HepG2 (cell line): ENCODE data around the gene KIFC1. TPM values are rescaled to one million over a fixed set of nuclear protein-coding genes. Genes with fewer than 3 reads are reported as not detected.

ENCODE experiments used
- ATF7-NPFF ChIP-seq: sonication (generic); formaldehyde crosslinking; IDR thresholded peaks from 2 replicates; pipeline ENCODE4 v1.8.1; 2023; ENCODE audit warnings: mild to moderate bottlenecking, low read depth, missing genetic modification reagents, moderate library complexity
- BORCS8-MEF2B ChIP-seq: sonication (generic); formaldehyde crosslinking; IDR thresholded peaks from 2 replicates; pipeline ENCODE4 v1.8.0; 2022; ENCODE audit warnings: mild to moderate bottlenecking, missing genetic modification reagents
- FOXK1 ChIP-seq: sonication (generic); formaldehyde crosslinking; IDR thresholded peaks from 2 replicates; pipeline ENCODE4 v1.4.0; 2020; ENCODE audit warnings: low read depth, missing genetic modification reagents, borderline replicate concordance
- GABPB1 ChIP-seq: IDR thresholded peaks from 2 replicates; pipeline ENCODE4 v1.6.1; 2016; ENCODE audit warnings: mild to moderate bottlenecking, missing genetic modification reagents, moderate library complexity, missing compliant biosample characterization
- MYNN ChIP-seq: sonication (generic); formaldehyde crosslinking; IDR thresholded peaks from 2 replicates; pipeline ENCODE4 v1.4.0; 2020; ENCODE audit warnings: mild to moderate bottlenecking, low read depth, missing genetic modification reagents
- NRL ChIP-seq: sonication (generic); formaldehyde crosslinking; IDR thresholded peaks from 2 replicates; pipeline ENCODE4 v1.5.0; 2020; ENCODE audit warnings: missing genetic modification reagents, mild to moderate bottlenecking, moderate library complexity, borderline replicate concordance
- ZFP82 ChIP-seq: sonication (generic); formaldehyde crosslinking; IDR thresholded peaks from 2 replicates; pipeline ENCODE4 v1.5.1; 2020; ENCODE audit warnings: mild to moderate bottlenecking, missing genetic modification reagents, borderline replicate concordance
- ZNF251 ChIP-seq: sonication (generic); formaldehyde crosslinking; IDR thresholded peaks from 2 replicates; pipeline ENCODE4 v1.9.0; 2021; ENCODE audit warnings: mild to moderate bottlenecking, missing genetic modification reagents
- ZNF724P ChIP-seq: sonication (generic); formaldehyde crosslinking; IDR thresholded peaks from 2 replicates; pipeline ENCODE4 v1.8.0; 2022; ENCODE audit warnings: missing genetic modification reagents, borderline replicate concordance
- ZSCAN30 ChIP-seq: sonication (generic); formaldehyde crosslinking; IDR thresholded peaks from 2 replicates; pipeline ENCODE4 v1.5.0; 2020; ENCODE audit warnings: mild to moderate bottlenecking, missing genetic modification reagents
- polyA plus RNA-seq, 8 experiments: library from polyadenylated mRNA; depleted of rRNA in 3 of 8; stranded (reverse) in 7 of 8; unstranded in 1 of 8; fragments of >200 nt; fragmentation: Illumina TruSeq in 4 of 8; extraction: Trizol in 4 of 8; gene quantifications; 2 replicates each; pipeline versions ENCODE4 v1.2.1 to v1.2.3, GENCODE V29; 2011 to 2016; ENCODE audit warnings: low read depth in 4 of 8, missing spikeins in 1 of 8, mixed read lengths in 1 of 8; ENCODE audit not compliant: insufficient read depth in 1 of 8
- total RNA-seq, 5 experiments: library from RNA; depleted of rRNA; stranded (reverse); fragments of >200 nt; fragmentation: Illumina TruSeq; extraction: Trizol; gene quantifications; 2 replicates each; pipeline ENCODE4 v1.2.3, GENCODE V29; 2016; ENCODE audit warnings: low read depth in 1 of 5
- TF ChIP-seq, protein P1 (sequence below): sonication (generic); formaldehyde crosslinking; IDR thresholded peaks from 2 replicates; pipeline ENCODE4 v1.5.1; 2020; ENCODE audit warnings: missing genetic modification reagents, mild to moderate bottlenecking, borderline replicate concordance
- TF ChIP-seq, protein P2 (sequence below): IDR thresholded peaks from 2 replicates; pipeline ENCODE4 v1.6.1; 2016; ENCODE audit warnings: missing biosample characterization, missing genetic modification reagents, low read depth
- TF ChIP-seq, protein P3 (sequence below), 2 experiments: sonication (generic) in 1 of 2; formaldehyde crosslinking in 1 of 2; IDR thresholded peaks; 2 replicates each; pipeline versions ENCODE4 v1.4.0 to v1.6.1; 2016 to 2020; ENCODE audit warnings: borderline replicate concordance in 1 of 2, low read depth in 1 of 2, mild to moderate bottlenecking in 1 of 2, missing genetic modification reagents in 1 of 2
- TF ChIP-seq, protein P4 (sequence below): sonication (generic); formaldehyde crosslinking; IDR thresholded peaks from 2 replicates; pipeline ENCODE4 v1.4.0; 2020; ENCODE audit warnings: mild to moderate bottlenecking, missing genetic modification reagents
- TF ChIP-seq, protein P5 (sequence below): sonication (generic); formaldehyde crosslinking; IDR thresholded peaks from 2 replicates; pipeline ENCODE4 v1.4.0; 2020; ENCODE audit warnings: missing genetic modification reagents

Gene KIFC1
- total and polyA plus RNA-seq, 2 of the 13 experiments (the other 11 are each of a cell fraction or from before 2014, with no cell fraction given): 25.0 to 45.5 TPM

DNA sequence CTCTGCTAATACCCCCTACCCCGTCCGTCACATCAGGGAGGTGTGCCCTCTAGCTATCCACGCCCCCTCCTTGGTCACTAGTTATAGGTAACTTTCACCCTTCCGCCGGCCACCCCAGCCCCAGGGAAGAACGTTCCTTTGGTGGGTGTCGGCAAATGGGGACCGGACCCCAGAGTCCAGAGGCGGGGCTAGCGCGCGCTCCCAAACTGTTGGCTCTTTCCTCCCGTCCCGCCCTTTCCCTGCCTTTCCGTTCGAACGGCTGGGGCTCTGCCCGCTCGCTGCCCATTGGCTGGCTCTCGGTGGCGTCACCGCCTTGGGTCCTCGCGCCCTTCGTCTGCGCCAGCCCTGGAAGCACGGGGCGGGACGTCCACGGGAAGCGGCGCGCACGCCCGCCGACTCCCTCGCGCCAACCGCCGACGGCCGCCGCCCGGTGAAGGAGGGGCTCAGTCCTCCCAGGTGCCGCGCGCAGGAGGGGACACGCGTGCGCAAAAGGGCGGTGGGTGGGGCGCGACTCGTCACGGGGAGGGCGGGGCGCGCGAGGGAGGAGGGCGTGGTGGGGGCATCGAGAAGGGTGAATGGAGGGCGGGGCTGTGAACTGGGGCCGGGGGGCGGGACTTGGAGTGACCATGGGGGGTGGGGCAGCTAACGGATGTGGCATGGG lies 18.6 kb downstream of the KIFC1 start (continued):
- TF ChIP-seq, protein P1, sequence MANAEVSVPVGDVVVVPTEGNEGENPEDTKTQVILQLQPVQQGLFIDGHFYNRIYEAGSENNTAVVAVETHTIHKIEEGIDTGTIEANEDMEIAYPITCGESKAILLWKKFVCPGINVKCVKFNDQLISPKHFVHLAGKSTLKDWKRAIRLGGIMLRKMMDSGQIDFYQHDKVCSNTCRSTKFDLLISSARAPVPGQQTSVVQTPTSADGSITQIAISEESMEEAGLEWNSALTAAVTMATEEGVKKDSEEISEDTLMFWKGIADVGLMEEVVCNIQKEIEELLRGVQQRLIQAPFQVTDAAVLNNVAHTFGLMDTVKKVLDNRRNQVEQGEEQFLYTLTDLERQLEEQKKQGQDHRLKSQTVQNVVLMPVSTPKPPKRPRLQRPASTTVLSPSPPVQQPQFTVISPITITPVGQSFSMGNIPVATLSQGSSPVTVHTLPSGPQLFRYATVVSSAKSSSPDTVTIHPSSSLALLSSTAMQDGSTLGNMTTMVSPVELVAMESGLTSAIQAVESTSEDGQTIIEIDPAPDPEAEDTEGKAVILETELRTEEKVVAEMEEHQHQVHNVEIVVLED: peak; percentile 95
- TF ChIP-seq, protein P2, sequence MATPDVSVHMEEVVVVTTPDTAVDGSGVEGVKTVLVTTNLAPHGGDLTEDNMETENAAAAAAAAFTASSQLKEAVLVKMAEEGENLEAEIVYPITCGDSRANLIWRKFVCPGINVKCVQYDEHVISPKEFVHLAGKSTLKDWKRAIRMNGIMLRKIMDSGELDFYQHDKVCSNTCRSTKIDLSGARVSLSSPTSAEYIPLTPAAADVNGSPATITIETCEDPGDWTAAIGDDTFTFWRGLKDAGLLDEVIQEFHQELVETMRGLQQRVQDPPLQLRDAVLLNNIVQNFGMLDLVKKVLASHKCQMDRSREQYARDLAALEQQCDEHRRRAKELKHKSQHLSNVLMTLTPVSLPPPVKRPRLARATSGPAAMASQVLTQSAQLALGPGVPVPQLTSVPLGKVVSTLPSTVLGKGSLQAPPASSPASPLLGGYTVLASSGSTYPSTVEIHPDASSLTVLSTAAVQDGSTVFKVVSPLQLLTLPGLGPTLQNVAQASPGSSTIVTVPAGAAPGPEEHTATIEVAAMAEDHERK (CRISPR knock-in tag): peak; percentile 84
- TF ChIP-seq, protein P3, sequence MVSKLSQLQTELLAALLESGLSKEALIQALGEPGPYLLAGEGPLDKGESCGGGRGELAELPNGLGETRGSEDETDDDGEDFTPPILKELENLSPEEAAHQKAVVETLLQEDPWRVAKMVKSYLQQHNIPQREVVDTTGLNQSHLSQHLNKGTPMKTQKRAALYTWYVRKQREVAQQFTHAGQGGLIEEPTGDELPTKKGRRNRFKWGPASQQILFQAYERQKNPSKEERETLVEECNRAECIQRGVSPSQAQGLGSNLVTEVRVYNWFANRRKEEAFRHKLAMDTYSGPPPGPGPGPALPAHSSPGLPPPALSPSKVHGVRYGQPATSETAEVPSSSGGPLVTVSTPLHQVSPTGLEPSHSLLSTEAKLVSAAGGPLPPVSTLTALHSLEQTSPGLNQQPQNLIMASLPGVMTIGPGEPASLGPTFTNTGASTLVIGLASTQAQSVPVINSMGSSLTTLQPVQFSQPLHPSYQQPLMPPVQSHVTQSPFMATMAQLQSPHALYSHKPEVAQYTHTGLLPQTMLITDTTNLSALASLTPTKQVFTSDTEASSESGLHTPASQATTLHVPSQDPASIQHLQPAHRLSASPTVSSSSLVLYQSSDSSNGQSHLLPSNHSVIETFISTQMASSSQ (IDR thresholded peaks at IDR 0.05; ENCODE audit: low read depth): no peak; the same call in 1 of the 2 replicates
- TF ChIP-seq, protein P3 (CRISPR knock-in tag; IDR thresholded peaks at IDR 0.05; ENCODE audit: borderline replicate concordance): peak; percentile 89
- TF ChIP-seq NRL (CRISPR knock-in tag): peak; percentile 91; the same call in 1 of the 2 replicates
- TF ChIP-seq MYNN (CRISPR knock-in tag): 0 out of 2 replicates have a peak, but pooled peaks have one; percentile 50
- TF ChIP-seq, protein P4, sequence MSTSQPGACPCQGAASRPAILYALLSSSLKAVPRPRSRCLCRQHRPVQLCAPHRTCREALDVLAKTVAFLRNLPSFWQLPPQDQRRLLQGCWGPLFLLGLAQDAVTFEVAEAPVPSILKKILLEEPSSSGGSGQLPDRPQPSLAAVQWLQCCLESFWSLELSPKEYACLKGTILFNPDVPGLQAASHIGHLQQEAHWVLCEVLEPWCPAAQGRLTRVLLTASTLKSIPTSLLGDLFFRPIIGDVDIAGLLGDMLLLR (CRISPR knock-in tag): peak; percentile 99
- peak; percentile 69; the same call in 1 of the 2 replicates for TF ChIP-seq FOXK1 (CRISPR knock-in tag)
- peak; percentile 92 for TF ChIP-seq GABPB1 (CRISPR knock-in tag)
- TF ChIP-seq, protein P5, sequence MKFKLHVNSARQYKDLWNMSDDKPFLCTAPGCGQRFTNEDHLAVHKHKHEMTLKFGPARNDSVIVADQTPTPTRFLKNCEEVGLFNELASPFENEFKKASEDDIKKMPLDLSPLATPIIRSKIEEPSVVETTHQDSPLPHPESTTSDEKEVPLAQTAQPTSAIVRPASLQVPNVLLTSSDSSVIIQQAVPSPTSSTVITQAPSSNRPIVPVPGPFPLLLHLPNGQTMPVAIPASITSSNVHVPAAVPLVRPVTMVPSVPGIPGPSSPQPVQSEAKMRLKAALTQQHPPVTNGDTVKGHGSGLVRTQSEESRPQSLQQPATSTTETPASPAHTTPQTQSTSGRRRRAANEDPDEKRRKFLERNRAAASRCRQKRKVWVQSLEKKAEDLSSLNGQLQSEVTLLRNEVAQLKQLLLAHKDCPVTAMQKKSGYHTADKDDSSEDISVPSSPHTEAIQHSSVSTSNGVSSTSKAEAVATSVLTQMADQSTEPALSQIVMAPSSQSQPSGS (CRISPR knock-in tag): peak; percentile 97
- peak; percentile 98 for TF ChIP-seq BORCS8-MEF2B (CRISPR knock-in tag)
- TF ChIP-seq ZNF724P (CRISPR knock-in tag): peak; percentile 99
- no peak for TF ChIP-seq ZSCAN30 (CRISPR knock-in tag)
- TF ChIP-seq ZNF251 (CRISPR knock-in tag): no peak
- peak; percentile 33; the same call in 1 of the 2 replicates for TF ChIP-seq ZFP82
- peak; percentile 100 for TF ChIP-seq ATF7-NPFF (CRISPR knock-in tag)
